H9 (cell line): ENCODE data around the gene CCDC88C. TPM values are rescaled to one million over a fixed set of nuclear protein-coding genes. Genes with fewer than 3 reads are reported as not detected.

ENCODE experiments used
- DNase-seq: peaks from one replicate; pipeline ENCODE4 v3.0.0-alpha.2; 2017
- H2AFZ ChIP-seq: one replicate; pipeline ENCODE4 v1.6.1; 2013; ENCODE audit warnings: mild to moderate bottlenecking, low read length, control low read depth, moderate library complexity
- H2AK5ac ChIP-seq: 2 replicates; pipeline ENCODE4 v1.6.1; 2013; ENCODE audit warnings: low read length, control low read depth, mixed read lengths; ENCODE audit not compliant: insufficient read length
- H2BK120ac ChIP-seq: one replicate; pipeline ENCODE4 v1.6.1; 2013; ENCODE audit warnings: low read depth, mild to moderate bottlenecking, low read length, control low read depth, inconsistent platforms; ENCODE audit not compliant: poor library complexity, severe bottlenecking
- H2BK12ac ChIP-seq: 2 replicates; pipeline ENCODE4 v1.6.1; 2013; ENCODE audit warnings: low read length, control low read depth, mixed read lengths, low read depth; ENCODE audit not compliant: insufficient read length
- H2BK15ac ChIP-seq: 2 replicates; pipeline ENCODE4 v1.6.1; 2013; ENCODE audit warnings: low read depth, low read length, control low read depth
- H2BK20ac ChIP-seq: one replicate; pipeline ENCODE4 v1.6.1; 2013; ENCODE audit warnings: low read depth, mild to moderate bottlenecking, low read length, control low read depth, inconsistent platforms; ENCODE audit not compliant: poor library complexity, severe bottlenecking
- H2BK5ac ChIP-seq: 2 replicates; pipeline ENCODE4 v1.6.1; 2013; ENCODE audit warnings: low read length, control low read depth, mixed read lengths; ENCODE audit not compliant: insufficient read length
- H3K14ac ChIP-seq: 2 replicates; pipeline ENCODE4 v1.6.1; 2013; ENCODE audit warnings: low read length, control low read depth; ENCODE audit not compliant: insufficient read depth
- H3K18ac ChIP-seq: 2 replicates; pipeline ENCODE4 v1.6.1; 2013; ENCODE audit warnings: low read depth, mild to moderate bottlenecking, mixed read lengths, low read length, control low read depth; ENCODE audit not compliant: insufficient read length
- H3K23ac ChIP-seq: 2 replicates; pipeline ENCODE4 v1.6.1; 2013; ENCODE audit warnings: low read length, control low read depth, mixed read lengths, low read depth; ENCODE audit not compliant: insufficient read length
- H3K23me2 ChIP-seq: 2 replicates; pipeline ENCODE4 v1.6.1; 2013; ENCODE audit warnings: low read depth, mild to moderate bottlenecking, mixed read lengths, low read length, control low read depth; ENCODE audit not compliant: insufficient read length, poor library complexity, severe bottlenecking
- H3K27ac ChIP-seq: 2 replicates; pipeline ENCODE4 v1.5.1; 2013; ENCODE audit warnings: low read length, control low read depth, mixed read lengths, low read depth; ENCODE audit not compliant: insufficient read length
- H3K27me3 ChIP-seq: 2 replicates; pipeline ENCODE4 v1.6.1; 2013; ENCODE audit warnings: low read length, control low read depth, inconsistent platforms; ENCODE audit not compliant: insufficient read depth
- H3K4ac ChIP-seq: 2 replicates; pipeline ENCODE4 v1.6.1; 2013; ENCODE audit warnings: low read depth, mild to moderate bottlenecking, control low read depth, inconsistent platforms, low read length, moderate library complexity
- H3K4me1 ChIP-seq: 2 replicates; pipeline ENCODE4 v1.6.1; 2013; ENCODE audit warnings: low read length, control low read depth, inconsistent platforms; ENCODE audit not compliant: insufficient read depth
- H3K4me2 ChIP-seq: 2 replicates; pipeline ENCODE4 v1.6.1; 2013; ENCODE audit warnings: low read length, control low read depth, mixed read lengths; ENCODE audit not compliant: insufficient read length, insufficient read depth
- H3K56ac ChIP-seq: 2 replicates; pipeline ENCODE4 v1.6.1; 2013; ENCODE audit warnings: low read depth, mild to moderate bottlenecking, mixed read lengths, low read length, control low read depth; ENCODE audit not compliant: insufficient read length
- H3K79me1 ChIP-seq: 2 replicates; pipeline ENCODE4 v1.6.1; 2013; ENCODE audit warnings: low read depth, mild to moderate bottlenecking, moderate library complexity, low read length, control low read depth, inconsistent platforms; ENCODE audit not compliant: insufficient read depth, poor library complexity, severe bottlenecking
- H3K79me2 ChIP-seq: 2 replicates; pipeline ENCODE4 v1.6.1; 2013; ENCODE audit warnings: low read length, control low read depth, inconsistent platforms; ENCODE audit not compliant: insufficient read depth
- H3K9ac ChIP-seq: 2 replicates; pipeline ENCODE4 v1.6.1; 2013; ENCODE audit warnings: low read length, control low read depth, mixed read lengths; ENCODE audit not compliant: insufficient read length; ENCODE audit errors: extremely low read depth
- H3K9me3 ChIP-seq: one replicate; pipeline ENCODE4 v1.6.1; 2013; ENCODE audit warnings: low read depth, low read length, inconsistent platforms; ENCODE audit not compliant: control insufficient read depth
- H3T11ph ChIP-seq: one replicate; pipeline ENCODE4 v1.6.1; 2013; ENCODE audit warnings: mild to moderate bottlenecking, low read length, control low read depth, inconsistent platforms
- H4K20me1 ChIP-seq: one replicate; pipeline ENCODE4 v1.6.1; 2013; ENCODE audit not compliant: control insufficient read depth, insufficient read length, insufficient read depth
- H4K5ac ChIP-seq: 2 replicates; pipeline ENCODE4 v1.6.1; 2013; ENCODE audit warnings: low read depth, mild to moderate bottlenecking, mixed read lengths, low read length, control low read depth; ENCODE audit not compliant: insufficient read length
- H4K8ac ChIP-seq: replicated peaks from 2 replicates; pipeline ENCODE4 v1.6.1; 2013; ENCODE audit warnings: low read length, control low read depth, mixed read lengths, low read depth; ENCODE audit not compliant: insufficient read length
- H4K91ac ChIP-seq: 2 replicates; pipeline ENCODE4 v1.6.1; 2013; ENCODE audit warnings: low read depth, mild to moderate bottlenecking, moderate library complexity, mixed read lengths, low read length, control low read depth; ENCODE audit not compliant: insufficient read length
- H3K27ac Mint-ChIP-seq, 3 experiments: 2 replicates in 2 of 3; 3 replicates in 1 of 3; pipeline ENCODE4 v1.8.0; 2020 to 2021; ENCODE audit warnings: mixed read lengths in 3 of 3, mild to moderate bottlenecking in 1 of 3, moderate library complexity in 1 of 3
- H3K27me3 Mint-ChIP-seq: 2 replicates; pipeline ENCODE4 v1.8.0; 2021; ENCODE audit warnings: low read depth, mild to moderate bottlenecking, moderate library complexity, mixed read lengths
- H3K36me3 Mint-ChIP-seq, 3 experiments: 2 replicates in 2 of 3; 3 replicates in 1 of 3; pipeline ENCODE4 v1.8.0; 2020 to 2021; ENCODE audit warnings: low read depth in 3 of 3, mixed read lengths in 3 of 3; ENCODE audit not compliant: insufficient read depth in 1 of 3
- H3K4me1 Mint-ChIP-seq, 2 experiments: 2 replicates each; pipeline ENCODE4 v1.8.0; 2020; ENCODE audit warnings: mixed read lengths in 2 of 2
- H3K4me3 Mint-ChIP-seq, 2 experiments: 2 replicates in 1 of 2; 3 replicates in 1 of 2; pipeline ENCODE4 v1.8.0; 2020 to 2021; ENCODE audit warnings: mild to moderate bottlenecking in 2 of 2, mixed read lengths in 2 of 2, moderate library complexity in 1 of 2
- H3K9me3 Mint-ChIP-seq, 2 experiments: 2 replicates in 1 of 2; 3 replicates in 1 of 2; pipeline ENCODE4 v1.8.0; 2020; ENCODE audit warnings: mild to moderate bottlenecking in 2 of 2, mixed read lengths in 2 of 2, moderate library complexity in 1 of 2
- WGBS: extraction: QIAGEN DNeasy Blood & Tissue Kit; methylation state at CpG from one replicate; pipeline ENCODE4 v1.1.7; 2013; ENCODE audit warnings: missing lambda C conversion rate, low lambda C conversion rate, mixed read lengths; ENCODE audit not compliant: insufficient read length; ENCODE audit errors: extremely low coverage; 5-methylcytosine and 5-hydroxymethylcytosine counted together
- total RNA-seq: library from RNA; stranded (reverse); gene quantifications from 2 replicates; pipeline ENCODE4 v1.2.1, GENCODE V29; 2021
- TF ChIP-seq, protein P1 (sequence below): fragments of 200-600 bp; sonication (generic); conservative IDR thresholded peaks from 3 replicates; pipeline ENCODE4 v1.8.0; 2021; ENCODE audit warnings: antibody characterized with exemption, mild to moderate bottlenecking

The CCDC88C gene
- total RNA-seq, 1 experiment from 2014 or later: 52.4 TPM

DNA sequence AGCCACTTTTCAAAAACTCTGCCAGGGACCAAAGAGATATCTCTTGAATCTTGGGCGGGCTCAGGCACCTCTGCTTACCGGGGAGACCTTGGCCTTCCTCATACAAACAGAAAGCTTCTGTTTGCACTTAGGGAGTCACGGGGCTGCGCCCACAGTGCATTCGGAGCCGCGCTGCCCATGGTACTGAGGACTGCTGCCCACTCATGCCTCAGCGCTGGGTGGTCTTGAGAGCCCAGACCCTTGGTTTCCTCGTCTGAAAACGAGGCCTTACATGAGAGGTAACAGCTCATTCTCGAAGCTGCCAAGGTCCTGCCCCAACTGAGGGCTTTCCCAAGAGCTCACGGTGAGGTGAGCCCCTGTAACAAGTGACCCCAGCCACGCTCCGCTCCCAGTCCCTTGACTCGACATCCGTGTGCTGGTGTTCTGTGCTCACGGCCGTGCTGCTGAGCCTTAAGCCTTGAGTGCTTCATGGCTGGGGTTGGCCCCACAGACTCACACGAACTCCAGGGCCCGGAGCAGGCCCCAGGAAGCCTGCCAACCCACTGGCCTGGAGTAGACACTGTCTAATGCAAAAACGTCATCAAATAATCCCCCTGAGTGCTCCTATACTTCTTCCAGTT lies 125.7 kb downstream of the CCDC88C start:
- WGBS: no CpG with 5 or more reads among the region's 21 CpGs
- Histone ChIP-seq H4K91ac (no peak overlapping the region), H3K79me1 (no peaks in the 10 kb centered on the region), H3K79me2 (no peaks in the 10 kb centered on the region), H4K20me1 (peaks cover 2% of the 10 kb centered on the region), H3K56ac (no peak overlapping the region), H2BK120ac (no peak overlapping the region), H3K23me2 (no peaks in the 10 kb centered on the region), H4K5ac (no peak overlapping the region), H3K4me2 (no peak overlapping the region), H2AFZ (no peak overlapping the region), H2BK12ac (no peak overlapping the region), H2BK20ac (no peak overlapping the region), H3K4ac (no peak overlapping the region), H3K9me3 (no peaks in the 10 kb centered on the region), H2BK5ac (no peak overlapping the region), H3K4me1 (no peaks in the 10 kb centered on the region), H3K9ac (no peak overlapping the region), H3K27ac (no peak overlapping the region), H2BK15ac (no peak overlapping the region), H3K18ac (no peak overlapping the region), H2AK5ac (no peak overlapping the region), H3K23ac (no peak overlapping the region), H3K14ac (no peak overlapping the region), H3T11ph (no peak overlapping the region), H3K27me3 (no peaks in the 10 kb centered on the region), H4K8ac (no peak overlapping the region)
- Mint-ChIP-seq H3K9me3 (no peaks in the 10 kb centered on the region), H3K4me1 (no peaks in the 10 kb centered on the region), H3K27ac (peak overlapping the region in 1 of 3 experiments; percentile 75; a peak in 2 of 7 replicates), H3K36me3 (peaks cover 23 to 84% (median 45%) of the 10 kb centered on the region in 3 experiments; a peak in 6 of 7 replicates), H3K4me3 (no peak overlapping the region), H3K27me3 (no peaks in the 10 kb centered on the region)
- no peak for DNase-seq
- TF ChIP-seq, protein P1, sequence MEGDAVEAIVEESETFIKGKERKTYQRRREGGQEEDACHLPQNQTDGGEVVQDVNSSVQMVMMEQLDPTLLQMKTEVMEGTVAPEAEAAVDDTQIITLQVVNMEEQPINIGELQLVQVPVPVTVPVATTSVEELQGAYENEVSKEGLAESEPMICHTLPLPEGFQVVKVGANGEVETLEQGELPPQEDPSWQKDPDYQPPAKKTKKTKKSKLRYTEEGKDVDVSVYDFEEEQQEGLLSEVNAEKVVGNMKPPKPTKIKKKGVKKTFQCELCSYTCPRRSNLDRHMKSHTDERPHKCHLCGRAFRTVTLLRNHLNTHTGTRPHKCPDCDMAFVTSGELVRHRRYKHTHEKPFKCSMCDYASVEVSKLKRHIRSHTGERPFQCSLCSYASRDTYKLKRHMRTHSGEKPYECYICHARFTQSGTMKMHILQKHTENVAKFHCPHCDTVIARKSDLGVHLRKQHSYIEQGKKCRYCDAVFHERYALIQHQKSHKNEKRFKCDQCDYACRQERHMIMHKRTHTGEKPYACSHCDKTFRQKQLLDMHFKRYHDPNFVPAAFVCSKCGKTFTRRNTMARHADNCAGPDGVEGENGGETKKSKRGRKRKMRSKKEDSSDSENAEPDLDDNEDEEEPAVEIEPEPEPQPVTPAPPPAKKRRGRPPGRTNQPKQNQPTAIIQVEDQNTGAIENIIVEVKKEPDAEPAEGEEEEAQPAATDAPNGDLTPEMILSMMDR: no peak
